ENCODE measurements around the gene SLC4A4.

Gene SLC4A4

GRCh38 chr4:71380788-71381187, 42.0 kb downstream of the SLC4A4 start:
- Histone ChIP-seq H3K4me1 (ENCODE audit: control insufficient read depth in 2 of 2, insufficient read depth in 1 of 2, low read depth in 1 of 2, low read length in 2 of 2) (no peaks in the 10 kb centered on the region), H3K4ac (ENCODE audit: low read length) (no peak overlapping the region), H3K4me3 (ENCODE audit: low read length in 2 of 2) (no peak overlapping the region), H3K9me3 (replicated peaks in 1 of 2; ENCODE audit: control insufficient read depth in 2 of 2, insufficient read depth in 1 of 2, low read depth in 1 of 2, low read length in 2 of 2) (no peaks in the 10 kb centered on the region), H3K4me2 (ENCODE audit: insufficient read depth, low read length, poor library complexity, severe bottlenecking) (no peak overlapping the region), H3K27ac (replicated peaks; ENCODE audit: low read length) (no peak overlapping the region), H2BK120ac (ENCODE audit: low read depth, low read length) (no peak overlapping the region), H3K9ac (ENCODE audit: low read depth, low read length, poor library complexity) (no peak overlapping the region), H2BK15ac (ENCODE audit: low read length) (no peak overlapping the region), H2AK5ac (ENCODE audit: low read depth, low read length) (no peak overlapping the region), H3K36me3 (replicated peaks in 1 of 2; ENCODE audit: control insufficient read depth in 2 of 2, insufficient read depth in 2 of 2, low read length in 2 of 2) (no peaks in the 10 kb centered on the region), H2BK12ac (ENCODE audit: low read length) (no peak overlapping the region), H3K27me3 (ENCODE audit: control insufficient read depth in 3 of 3, insufficient read depth in 3 of 3, low read depth in 1 of 3, low read length in 3 of 3) (no peaks in the 10 kb centered on the region), H4K8ac (ENCODE audit: low read depth, low read length) (no peak overlapping the region), H2BK5ac (ENCODE audit: low read length) (no peak overlapping the region), H2AFZ (ENCODE audit: low read length) (no peak overlapping the region), H3K18ac (ENCODE audit: low read length) (no peak overlapping the region), H3K23ac (ENCODE audit: low read depth, low read length, poor library complexity) (no peak overlapping the region), H3K14ac (ENCODE audit: low read length) (no peak overlapping the region), H4K91ac (ENCODE audit: low read depth, low read length, poor library complexity) (no peak overlapping the region), H3K79me1 (ENCODE audit: low read depth, low read length) (no peaks in the 10 kb centered on the region)
- WGBS, 2 donors (ENCODE audit: extremely low coverage in 2 of 2, insufficient read length in 2 of 2, insufficient replicate concordance in 1 of 2), result no CpG with 5 or more reads among the region's 3 CpGs
- DNase-seq (ENCODE audit: low spot score), result no peak

- Histone ChIP-seq H2AK5ac (ENCODE audit: low read depth, low read length) (no peak overlapping the region), H3K36me3 (replicated peaks in 1 of 2; ENCODE audit: control insufficient read depth in 2 of 2, insufficient read depth in 2 of 2, low read length in 2 of 2) (no peaks in the 10 kb centered on the region), H3K79me1 (ENCODE audit: low read depth, low read length) (no peaks in the 10 kb centered on the region), H3K9ac (ENCODE audit: low read depth, low read length, poor library complexity) (no peak overlapping the region), H3K9me3 (replicated peaks in 1 of 2; ENCODE audit: control insufficient read depth in 2 of 2, insufficient read depth in 1 of 2, low read depth in 1 of 2, low read length in 2 of 2) (no peaks in the 10 kb centered on the region), H2BK5ac (ENCODE audit: low read length) (no peak overlapping the region), H3K23ac (ENCODE audit: low read depth, low read length, poor library complexity) (no peak overlapping the region), H4K8ac (ENCODE audit: low read depth, low read length) (no peak overlapping the region), H4K91ac (ENCODE audit: low read depth, low read length, poor library complexity) (no peak overlapping the region), H3K14ac (ENCODE audit: low read length) (no peak overlapping the region), H2BK15ac (ENCODE audit: low read length) (no peak overlapping the region), H2BK120ac (ENCODE audit: low read depth, low read length) (no peak overlapping the region), H3K4ac (ENCODE audit: low read length) (no peak overlapping the region), H2AFZ (ENCODE audit: low read length) (no peak overlapping the region), H2BK12ac (ENCODE audit: low read length) (no peak overlapping the region), H3K4me2 (ENCODE audit: insufficient read depth, low read length, poor library complexity, severe bottlenecking) (no peak overlapping the region), H3K4me3 (ENCODE audit: low read length in 2 of 2) (no peak overlapping the region), H3K27me3 (ENCODE audit: control insufficient read depth in 3 of 3, insufficient read depth in 3 of 3, low read depth in 1 of 3, low read length in 3 of 3) (no peaks in the 10 kb centered on the region), H3K4me1 (ENCODE audit: control insufficient read depth in 2 of 2, insufficient read depth in 1 of 2, low read depth in 1 of 2, low read length in 2 of 2) (no peaks in the 10 kb centered on the region), H3K27ac (replicated peaks; ENCODE audit: low read length) (no peak overlapping the region), H3K18ac (ENCODE audit: low read length) (no peak overlapping the region)
- no peak for DNase-seq (ENCODE audit: low spot score)
- no CpG with 5 or more reads among the region's 3 CpGs for WGBS, 2 donors (ENCODE audit: extremely low coverage in 2 of 2, insufficient read length in 2 of 2, insufficient replicate concordance in 1 of 2)
Observed at GRCh38 chr4:71382125-71382899, 43.5 kb downstream of the SLC4A4 start.

GRCh38 chr4:71382900-71383560, 44.2 kb downstream of the SLC4A4 start:
- no CpG with 5 or more reads among the region's 3 CpGs for whole genome bisulfite sequencing, 2 donors (ENCODE audit: extremely low coverage in 2 of 2, insufficient read length in 2 of 2, insufficient replicate concordance in 1 of 2)
- H3K36me3 ChIP-seq (replicated peaks in 1 of 2; ENCODE audit: control insufficient read depth in 2 of 2, insufficient read depth in 2 of 2, low read length in 2 of 2), result no peaks in the 10 kb centered on the region
- H3K27ac ChIP-seq (replicated peaks; ENCODE audit: low read length), result no peak overlapping the region
- no peaks in the 10 kb centered on the region for H3K27me3 ChIP-seq (ENCODE audit: control insufficient read depth in 3 of 3, insufficient read depth in 3 of 3, low read depth in 1 of 3, low read length in 3 of 3)
- H3K4me3 ChIP-seq (ENCODE audit: low read length in 2 of 2), result no peak overlapping the region
- no peak overlapping the region for H2BK15ac ChIP-seq (ENCODE audit: low read length)
- H3K9ac ChIP-seq (ENCODE audit: low read depth, low read length, poor library complexity), result no peak overlapping the region
- no peak overlapping the region for H4K8ac ChIP-seq (ENCODE audit: low read depth, low read length)
- no peak for DNase-seq (ENCODE audit: low spot score)
- no peak overlapping the region for H2BK12ac ChIP-seq (ENCODE audit: low read length)
- no peak overlapping the region for H3K4ac ChIP-seq (ENCODE audit: low read length)
- H2BK5ac ChIP-seq (ENCODE audit: low read length), result no peak overlapping the region
- no peak overlapping the region for H2BK120ac ChIP-seq (ENCODE audit: low read depth, low read length)
- H2AK5ac ChIP-seq (ENCODE audit: low read depth, low read length), result no peak overlapping the region
- no peak overlapping the region for H3K23ac ChIP-seq (ENCODE audit: low read depth, low read length, poor library complexity)
- H3K79me1 ChIP-seq (ENCODE audit: low read depth, low read length), result no peaks in the 10 kb centered on the region
- H3K9me3 ChIP-seq (replicated peaks in 1 of 2; ENCODE audit: control insufficient read depth in 2 of 2, insufficient read depth in 1 of 2, low read depth in 1 of 2, low read length in 2 of 2), result no peaks in the 10 kb centered on the region
- no peak overlapping the region for H4K91ac ChIP-seq (ENCODE audit: low read depth, low read length, poor library complexity)
- H3K4me2 ChIP-seq (ENCODE audit: insufficient read depth, low read length, poor library complexity, severe bottlenecking), result no peak overlapping the region
- H3K14ac ChIP-seq (ENCODE audit: low read length), result no peak overlapping the region
- no peaks in the 10 kb centered on the region for H3K4me1 ChIP-seq (ENCODE audit: control insufficient read depth in 2 of 2, insufficient read depth in 1 of 2, low read depth in 1 of 2, low read length in 2 of 2)
- no peak overlapping the region for H2AFZ ChIP-seq (ENCODE audit: low read length)
- H3K18ac ChIP-seq (ENCODE audit: low read length), result no peak overlapping the region

GRCh38 chr4:71383984-71384383, 45.2 kb downstream of the SLC4A4 start:
- Histone ChIP-seq H3K4me1 (ENCODE audit: control insufficient read depth in 2 of 2, insufficient read depth in 1 of 2, low read depth in 1 of 2, low read length in 2 of 2) (no peaks in the 10 kb centered on the region), H4K91ac (ENCODE audit: low read depth, low read length, poor library complexity) (no peak overlapping the region), H3K14ac (ENCODE audit: low read length) (no peak overlapping the region), H3K23ac (ENCODE audit: low read depth, low read length, poor library complexity) (no peak overlapping the region), H3K27ac (replicated peaks; ENCODE audit: low read length) (no peak overlapping the region), H3K9ac (ENCODE audit: low read depth, low read length, poor library complexity) (no peak overlapping the region), H3K79me1 (ENCODE audit: low read depth, low read length) (no peaks in the 10 kb centered on the region), H3K4ac (ENCODE audit: low read length) (no peak overlapping the region), H2BK12ac (ENCODE audit: low read length) (no peak overlapping the region), H3K4me3 (ENCODE audit: low read length in 2 of 2) (no peak overlapping the region), H2BK120ac (ENCODE audit: low read depth, low read length) (no peak overlapping the region), H3K27me3 (ENCODE audit: control insufficient read depth in 3 of 3, insufficient read depth in 3 of 3, low read depth in 1 of 3, low read length in 3 of 3) (no peaks in the 10 kb centered on the region), H2BK5ac (ENCODE audit: low read length) (no peak overlapping the region), H2AFZ (ENCODE audit: low read length) (no peak overlapping the region), H4K8ac (ENCODE audit: low read depth, low read length) (no peak overlapping the region), H2AK5ac (ENCODE audit: low read depth, low read length) (no peak overlapping the region), H3K4me2 (ENCODE audit: insufficient read depth, low read length, poor library complexity, severe bottlenecking) (no peak overlapping the region), H3K9me3 (replicated peaks in 1 of 2; ENCODE audit: control insufficient read depth in 2 of 2, insufficient read depth in 1 of 2, low read depth in 1 of 2, low read length in 2 of 2) (no peaks in the 10 kb centered on the region), H3K36me3 (replicated peaks in 1 of 2; ENCODE audit: control insufficient read depth in 2 of 2, insufficient read depth in 2 of 2, low read length in 2 of 2) (no peaks in the 10 kb centered on the region), H2BK15ac (ENCODE audit: low read length) (no peak overlapping the region), H3K18ac (ENCODE audit: low read length) (no peak overlapping the region)
- no peak for DNase-seq (ENCODE audit: low spot score)
- no CpG with 5 or more reads among the region's 1 CpG for WGBS, 2 donors (ENCODE audit: extremely low coverage in 2 of 2, insufficient read length in 2 of 2, insufficient replicate concordance in 1 of 2)

Measured in neuronal stem cell (in vitro differentiated cells).